ENCODE measurements around the gene PTPDC1. TPM values are rescaled to one million over a fixed set of nuclear protein-coding genes. Genes with fewer than 3 reads are reported as not detected.
"Not testable (repeated sequence)": the region's sequence is repeated elsewhere in the genome, so short reads cannot be mapped to it uniquely, and the experiment has no call there.

Gene PTPDC1
- total RNA-seq, 2 donors from 2014 or later, result 5.1 to 6.8 TPM

- peak in 1 of 2 donors; percentile 62 for ATAC-seq
- H3K4me3 Mint-ChIP-seq, result no peak overlapping the region
- H3K27ac Mint-ChIP-seq, result no peak overlapping the region
- H3K27me3 Mint-ChIP-seq, result no peaks in the 10 kb centered on the region
- H3K36me3 Mint-ChIP-seq, result no peaks in the 10 kb centered on the region
- DNase-seq (ENCODE audit: low spot score), result no peak
- H3K4me1 Mint-ChIP-seq (ENCODE audit: low read depth in 2 of 2), result peaks cover 0 to 5% of the 10 kb centered on the region in 2 donors
- H3K9me3 Mint-ChIP-seq, result no peaks in the 10 kb centered on the region
Observed at GRCh38 chr9:94081435-94081834, 2.8 kb upstream of the PTPDC1 start.

DNA sequence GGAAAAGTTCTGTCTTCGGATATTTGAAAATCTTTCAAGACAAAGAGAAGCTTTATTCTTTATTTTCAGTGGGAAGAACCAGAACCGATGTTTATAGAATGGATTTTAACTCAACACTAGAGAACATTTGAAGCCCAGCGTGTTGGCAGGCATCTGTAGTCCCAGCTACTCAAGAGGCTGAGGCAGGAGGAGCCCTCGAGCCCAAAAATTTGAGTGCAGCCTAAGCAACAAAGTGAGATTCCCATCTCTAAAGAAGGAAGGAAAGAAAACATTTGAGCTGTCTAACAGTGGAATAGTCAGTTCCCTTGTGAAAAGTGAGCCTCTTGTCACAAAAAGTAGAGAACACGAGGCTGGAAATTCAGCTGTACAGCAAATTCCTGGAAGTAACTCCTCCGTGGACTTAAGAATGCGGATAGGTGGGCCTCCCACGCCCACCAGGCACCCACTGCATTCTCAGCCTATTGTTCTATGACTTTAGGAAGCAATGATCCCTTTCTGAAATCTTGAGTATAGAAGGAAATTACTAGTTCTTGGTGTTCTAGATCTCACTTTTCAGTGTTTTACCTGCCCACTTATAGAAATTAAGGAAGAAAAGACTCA lies 2.3 kb upstream of the PTPDC1 start:
- Mint-ChIP-seq H3K4me3 (no peak overlapping the region), H3K9me3 (no peaks in the 10 kb centered on the region), H3K27me3 (no peaks in the 10 kb centered on the region), H3K4me1 (ENCODE audit: low read depth in 2 of 2) (peaks cover 0 to 5% of the 10 kb centered on the region in 2 donors), H3K36me3 (no peaks in the 10 kb centered on the region), H3K27ac (no peak overlapping the region)
- ATAC-seq, result no peak
- no peak for DNase-seq (ENCODE audit: low spot score)

GRCh38 chr9:94082553-94082952 lies 1.7 kb upstream of the PTPDC1 start:
- ATAC-seq (peak in 1 of 2 donors; percentile 59), DNase-seq (ENCODE audit: low spot score) (no peak)
- no peaks in the 10 kb centered on the region for H3K27me3 Mint-ChIP-seq
- H3K27ac Mint-ChIP-seq, result no peak overlapping the region
- no peaks in the 10 kb centered on the region for H3K9me3 Mint-ChIP-seq
- no peak overlapping the region for H3K4me3 Mint-ChIP-seq
- H3K36me3 Mint-ChIP-seq, result no peaks in the 10 kb centered on the region
- H3K4me1 Mint-ChIP-seq (ENCODE audit: low read depth in 2 of 2), result peaks cover 0 to 5% of the 10 kb centered on the region in 2 donors

- Mint-ChIP-seq H3K27ac (no peak overlapping the region), H3K4me3 (no peak overlapping the region), H3K36me3 (no peaks in the 10 kb centered on the region), H3K4me1 (ENCODE audit: low read depth in 2 of 2) (peaks cover 0 to 5% of the 10 kb centered on the region in 2 donors), H3K27me3 (no peaks in the 10 kb centered on the region), H3K9me3 (no peaks in the 10 kb centered on the region)
- no peak for ATAC-seq
- DNase-seq (ENCODE audit: low spot score), result no peak
Observed at GRCh38 chr9:94082956-94083355, 1.3 kb upstream of the PTPDC1 start.

DNA sequence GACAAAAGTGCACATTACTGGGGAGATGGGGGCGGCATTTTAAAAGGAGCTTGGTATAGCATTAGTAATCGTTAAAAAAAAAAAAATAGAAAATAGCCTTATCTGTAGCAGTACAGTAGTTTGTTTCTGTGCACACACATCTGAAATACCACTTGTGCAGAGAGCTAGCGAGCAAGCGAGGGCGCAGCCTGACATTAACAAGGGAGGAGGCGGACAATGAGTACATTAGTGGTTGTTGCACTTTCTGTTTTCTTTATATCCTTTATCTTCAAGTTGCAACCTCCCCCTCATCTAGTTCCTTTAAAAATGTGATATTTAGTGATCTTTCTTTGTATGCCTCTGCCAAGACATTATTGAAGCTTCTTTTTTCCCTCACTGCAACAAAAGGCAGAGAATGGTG lies 880 bp upstream of the PTPDC1 start:
- H3K4me3 Mint-ChIP-seq, result no peak overlapping the region
- H3K27ac Mint-ChIP-seq, result no peak overlapping the region
- H3K36me3 Mint-ChIP-seq, result no peaks in the 10 kb centered on the region
- H3K27me3 Mint-ChIP-seq, result no peaks in the 10 kb centered on the region
- no peaks in the 10 kb centered on the region for H3K9me3 Mint-ChIP-seq
- DNase-seq (ENCODE audit: low spot score) (no peak), ATAC-seq (no peak)
- H3K4me1 Mint-ChIP-seq (ENCODE audit: low read depth in 2 of 2), result peaks cover 0 to 5% of the 10 kb centered on the region in 2 donors

GRCh38 chr9:94085062-94085639 lies 887 bp downstream of the PTPDC1 start:
- no peak overlapping the region for H3K27ac Mint-ChIP-seq
- H3K4me1 Mint-ChIP-seq (ENCODE audit: low read depth in 2 of 2), result peaks cover 0 to 5% of the 10 kb centered on the region in 2 donors
- H3K9me3 Mint-ChIP-seq, result no peaks in the 10 kb centered on the region
- no peak overlapping the region for H3K4me3 Mint-ChIP-seq
- no peaks in the 10 kb centered on the region for H3K27me3 Mint-ChIP-seq
- no peaks in the 10 kb centered on the region for H3K36me3 Mint-ChIP-seq
- DNase-seq (ENCODE audit: low spot score), result no peak
- ATAC-seq, result no peak

DNA sequence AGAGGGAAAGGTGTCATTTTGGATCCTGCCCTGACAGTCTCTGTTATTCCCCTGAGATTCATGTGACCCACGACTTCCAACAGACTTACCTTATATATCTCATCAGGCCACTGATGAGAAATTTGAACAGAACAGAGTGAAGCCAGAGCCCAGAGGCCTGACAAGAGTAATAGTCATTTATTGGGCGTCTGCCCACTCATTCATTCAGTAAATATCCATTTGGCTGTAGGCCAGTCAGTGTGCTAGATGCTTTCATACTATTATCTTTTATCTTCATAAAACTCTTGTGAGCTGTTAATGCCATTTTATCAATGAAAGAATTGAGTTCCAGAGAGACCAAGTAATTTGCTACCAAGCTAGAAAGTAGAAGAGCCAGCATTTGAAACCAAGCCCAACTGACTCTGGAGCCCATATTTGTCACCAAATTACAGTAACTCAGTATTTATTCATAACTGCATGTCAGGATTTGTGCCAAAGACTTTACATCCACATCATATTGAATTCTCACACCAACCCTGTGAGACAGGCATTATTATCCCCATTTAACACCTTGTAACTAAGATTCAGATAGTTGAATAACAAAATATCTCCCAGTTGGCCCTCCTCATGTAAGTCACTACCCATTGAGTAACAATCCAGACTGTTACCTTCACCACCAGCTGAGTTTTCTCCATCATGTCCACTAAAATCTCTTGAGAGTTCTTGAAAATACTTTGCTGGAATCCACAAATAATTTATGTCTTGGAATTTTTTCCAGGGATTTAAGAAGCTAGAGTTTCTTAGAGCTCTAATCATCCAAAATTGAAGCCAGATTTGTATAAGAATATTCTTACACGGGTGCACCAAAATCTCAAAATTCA lies 2.5 kb downstream of the PTPDC1 start:
- Mint-ChIP-seq H3K4me1 (ENCODE audit: low read depth in 2 of 2) (peaks cover 0 to under 1% of the 10 kb centered on the region in 2 donors), H3K27ac (no peak overlapping the region), H3K4me3 (no peak overlapping the region), H3K27me3 (no peaks in the 10 kb centered on the region), H3K36me3 (no peaks in the 10 kb centered on the region), H3K9me3 (no peaks in the 10 kb centered on the region)
- ATAC-seq, result no peak
- DNase-seq (ENCODE audit: low spot score), result no peak

DNA sequence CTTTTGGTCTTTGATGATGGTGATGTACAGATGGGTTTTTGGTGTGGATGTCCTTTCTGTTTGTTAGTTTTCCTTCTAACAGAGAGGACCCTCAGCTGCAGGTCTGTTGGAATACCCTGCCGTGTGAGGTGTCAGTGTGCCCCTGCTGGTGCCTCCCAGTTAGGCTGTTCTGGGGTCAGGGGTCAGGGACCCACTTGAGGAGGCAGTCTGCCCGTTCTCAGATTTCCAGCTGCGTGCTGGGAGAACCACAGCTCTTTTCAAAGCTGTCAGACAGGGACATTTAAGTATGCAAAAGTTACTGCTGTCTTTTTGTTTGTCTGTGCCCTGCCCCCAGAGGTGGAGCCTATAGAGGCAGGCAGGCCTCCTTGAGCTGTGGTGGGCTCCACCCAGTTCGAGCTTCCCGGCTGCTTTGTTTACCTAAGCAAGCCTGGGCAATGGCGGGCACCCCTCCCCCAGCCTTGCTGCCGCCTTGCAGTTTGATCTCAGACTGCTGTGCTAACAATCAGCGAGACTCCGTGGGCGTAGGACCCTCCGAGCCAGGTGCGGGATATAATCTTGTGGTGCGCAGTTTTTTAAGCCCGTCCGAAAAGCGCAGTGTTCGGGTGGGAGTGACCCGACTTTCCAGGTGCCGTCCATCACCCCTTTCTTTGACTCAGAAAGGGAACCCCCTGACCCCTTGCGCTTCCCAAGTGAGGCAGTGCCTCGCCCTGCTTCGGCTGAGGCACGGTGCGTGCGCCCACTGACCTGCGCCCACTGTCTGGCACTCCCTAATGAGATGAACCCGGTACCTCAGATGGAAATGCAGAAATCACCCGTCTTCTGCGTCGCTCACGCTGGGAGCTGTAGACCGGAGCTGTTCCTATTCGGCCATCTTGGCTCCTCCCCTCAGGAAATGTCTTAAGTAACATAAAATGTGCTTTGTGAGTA lies 10.2 kb downstream of the PTPDC1 start:
- H3K27me3 Mint-ChIP-seq; ATAC-seq; H3K4me3 Mint-ChIP-seq; H3K36me3 Mint-ChIP-seq; H3K27ac Mint-ChIP-seq; DNase-seq (ENCODE audit: low spot score); H3K4me1 Mint-ChIP-seq (ENCODE audit: low read depth in 2 of 2); H3K9me3 Mint-ChIP-seq: not testable (repeated sequence)

DNA sequence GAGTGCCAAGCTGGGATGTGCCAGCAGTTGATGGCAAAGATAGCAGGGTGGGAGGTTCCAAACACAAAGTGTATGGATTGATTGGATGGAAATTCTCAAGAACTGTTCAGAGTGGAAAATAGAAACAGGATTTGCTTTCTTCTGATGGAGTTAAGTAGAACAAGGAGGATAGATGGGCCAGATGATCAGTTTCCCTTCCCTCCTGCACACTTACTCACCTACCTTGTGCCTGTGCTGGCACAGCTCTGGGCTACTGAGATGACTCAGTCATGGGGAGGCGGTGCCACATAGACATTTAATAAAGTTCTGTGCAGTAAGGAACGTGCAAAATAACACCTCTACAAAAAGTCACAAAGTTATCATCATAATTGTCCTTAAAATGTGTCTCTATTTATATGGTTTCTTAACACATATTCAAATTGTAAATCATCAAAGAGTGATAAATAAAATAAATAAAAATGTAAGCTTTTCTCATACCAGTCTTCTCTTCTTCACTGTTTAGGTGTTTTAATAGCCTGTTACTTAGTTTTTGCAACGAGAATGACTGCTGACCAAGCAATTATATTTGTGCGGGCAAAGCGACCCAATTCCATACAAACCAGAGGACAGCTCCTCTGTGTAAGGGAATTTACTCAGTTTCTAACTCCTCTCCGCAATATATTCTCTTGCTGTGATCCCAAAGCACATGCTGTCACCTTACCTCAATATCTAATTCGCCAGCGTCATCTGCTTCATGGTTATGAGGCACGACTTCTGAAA lies 12.7 kb downstream of the PTPDC1 start:
- peaks cover 0 to 2% of the 10 kb centered on the region in 2 donors for H3K4me1 Mint-ChIP-seq (ENCODE audit: low read depth in 2 of 2)
- H3K4me3 Mint-ChIP-seq, result no peak overlapping the region
- no peaks in the 10 kb centered on the region for H3K9me3 Mint-ChIP-seq
- no peaks in the 10 kb centered on the region for H3K27me3 Mint-ChIP-seq
- H3K27ac Mint-ChIP-seq, result no peak overlapping the region
- H3K36me3 Mint-ChIP-seq, result no peaks in the 10 kb centered on the region
- ATAC-seq (no peak), DNase-seq (ENCODE audit: low spot score) (no peak)

DNA sequence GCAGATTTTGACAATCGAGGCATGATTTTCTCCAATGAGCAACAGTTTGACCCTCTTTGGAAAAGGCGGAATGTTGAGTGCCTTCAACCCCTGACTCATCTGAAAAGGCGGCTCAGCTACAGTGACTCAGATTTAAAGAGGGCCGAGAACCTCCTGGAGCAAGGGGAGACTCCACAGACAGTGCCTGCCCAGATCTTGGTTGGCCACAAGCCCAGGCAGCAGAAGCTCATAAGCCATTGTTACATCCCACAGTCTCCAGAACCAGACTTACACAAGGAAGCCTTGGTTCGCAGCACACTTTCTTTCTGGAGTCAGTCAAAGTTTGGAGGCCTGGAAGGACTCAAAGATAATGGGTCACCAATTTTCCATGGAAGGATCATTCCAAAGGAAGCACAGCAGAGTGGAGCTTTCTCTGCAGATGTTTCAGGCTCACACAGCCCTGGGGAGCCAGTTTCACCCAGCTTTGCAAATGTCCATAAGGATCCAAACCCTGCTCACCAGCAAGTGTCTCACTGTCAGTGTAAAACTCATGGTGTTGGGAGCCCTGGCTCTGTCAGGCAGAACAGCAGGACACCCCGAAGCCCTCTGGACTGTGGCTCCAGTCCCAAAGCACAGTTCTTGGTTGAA lies 13.6 kb downstream of the PTPDC1 start:
- H3K36me3 Mint-ChIP-seq, result no peaks in the 10 kb centered on the region
- no peaks in the 10 kb centered on the region for H3K9me3 Mint-ChIP-seq
- no peak overlapping the region for H3K4me3 Mint-ChIP-seq
- DNase-seq (ENCODE audit: low spot score) (no peak), ATAC-seq (no peak)
- H3K27ac Mint-ChIP-seq, result no peak overlapping the region
- H3K4me1 Mint-ChIP-seq (ENCODE audit: low read depth in 2 of 2), result peaks cover 0 to 2% of the 10 kb centered on the region in 2 donors
- H3K27me3 Mint-ChIP-seq, result no peaks in the 10 kb centered on the region

GRCh38 chr9:94100152-94100879 lies 16.1 kb downstream of the PTPDC1 start:
- Mint-ChIP-seq H3K36me3 (no peaks in the 10 kb centered on the region), H3K4me3 (no peak overlapping the region), H3K4me1 (ENCODE audit: low read depth in 2 of 2) (peaks cover 0 to 2% of the 10 kb centered on the region in 2 donors), H3K9me3 (no peaks in the 10 kb centered on the region), H3K27me3 (no peaks in the 10 kb centered on the region), H3K27ac (no peak overlapping the region)
- ATAC-seq (no peak), DNase-seq (ENCODE audit: low spot score) (no peak)

DNA sequence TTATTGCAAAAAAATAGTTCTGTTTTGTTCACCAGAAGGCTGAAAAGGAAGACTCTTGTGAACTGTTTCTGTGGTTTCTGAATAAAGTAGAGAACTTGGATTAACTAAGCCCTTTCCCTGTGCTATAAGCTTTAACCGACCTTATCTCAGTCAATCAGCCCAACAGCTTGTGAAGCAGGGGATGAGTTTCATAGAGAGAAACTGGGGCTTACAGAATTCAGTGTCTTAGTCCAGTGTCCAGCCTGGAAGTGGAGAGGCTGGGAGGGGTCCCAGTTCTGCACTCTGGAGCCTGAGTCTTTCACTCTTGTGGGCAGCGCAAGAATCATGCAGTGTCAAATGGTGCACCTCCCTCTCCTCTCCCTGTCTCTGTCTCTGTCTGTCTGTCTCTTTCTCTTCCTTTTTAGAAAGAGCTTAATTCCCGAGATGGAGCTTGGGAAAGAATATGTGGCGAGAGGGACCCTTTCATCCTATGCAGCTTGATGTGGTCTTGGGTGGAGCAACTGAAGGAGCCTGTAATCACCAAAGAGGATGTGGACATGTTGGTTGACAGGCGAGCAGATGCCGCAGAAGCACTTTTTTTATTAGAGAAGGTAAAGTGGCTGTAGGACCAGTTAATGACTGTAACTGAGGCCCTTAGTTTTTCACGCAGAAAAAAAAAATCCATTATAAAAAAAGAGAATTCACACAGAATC lies 17.0 kb downstream of the PTPDC1 start:
- no peaks in the 10 kb centered on the region for H3K27me3 Mint-ChIP-seq

More for the DNA sequence above, 17.0 kb downstream of the PTPDC1 start:
- Mint-ChIP-seq H3K9me3 (no peaks in the 10 kb centered on the region), H3K4me3 (no peak overlapping the region), H3K36me3 (no peaks in the 10 kb centered on the region), H3K27ac (no peak overlapping the region), H3K4me1 (ENCODE audit: low read depth in 2 of 2) (peaks cover 0 to 2% of the 10 kb centered on the region in 2 donors)
- ATAC-seq (no peak), DNase-seq (ENCODE audit: low spot score) (no peak)
